Body of pancreas (tissue), 4 donors: ENCODE results near the gene TFCP2L1.

Source experiments
- POLR2A ChIP-seq, 3 donors: fragments of 450-650 bp; IDR thresholded peaks; one replicate each; pipeline ENCODE4 v1.6.1; 2016; ENCODE audit warnings: antibody characterized with exemption in 3 of 3, mild to moderate bottlenecking in 2 of 3
- TF ChIP-seq, protein P1 (sequence below), 7 experiments: fragments of 450-650 bp in 4 of 7; fragments of 200-600 bp in 3 of 7; sonication (generic) in 3 of 7; IDR thresholded peaks; one replicate each; pipeline ENCODE4 v1.5.1; 2016 to 2019; ENCODE audit warnings: antibody characterized with exemption in 7 of 7

DNA sequence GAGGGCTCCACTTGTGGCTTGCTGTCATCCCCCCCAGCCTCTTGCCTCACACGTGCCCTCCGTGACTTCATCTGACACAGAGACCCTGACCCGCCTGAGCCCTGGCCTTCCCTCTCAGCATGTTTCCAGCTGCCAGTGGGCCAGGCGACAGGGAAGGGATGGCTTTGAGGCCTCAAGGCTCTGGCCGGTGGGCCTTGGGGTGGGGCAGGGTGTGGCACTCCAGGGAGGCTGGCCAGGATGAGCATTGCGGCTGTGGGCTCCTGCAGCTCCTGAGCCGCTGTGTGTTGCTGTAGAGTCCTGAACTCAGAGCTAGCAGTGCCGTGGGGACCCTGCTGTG, 85.0 kb downstream of the TFCP2L1 start:
- TF ChIP-seq, protein P1, sequence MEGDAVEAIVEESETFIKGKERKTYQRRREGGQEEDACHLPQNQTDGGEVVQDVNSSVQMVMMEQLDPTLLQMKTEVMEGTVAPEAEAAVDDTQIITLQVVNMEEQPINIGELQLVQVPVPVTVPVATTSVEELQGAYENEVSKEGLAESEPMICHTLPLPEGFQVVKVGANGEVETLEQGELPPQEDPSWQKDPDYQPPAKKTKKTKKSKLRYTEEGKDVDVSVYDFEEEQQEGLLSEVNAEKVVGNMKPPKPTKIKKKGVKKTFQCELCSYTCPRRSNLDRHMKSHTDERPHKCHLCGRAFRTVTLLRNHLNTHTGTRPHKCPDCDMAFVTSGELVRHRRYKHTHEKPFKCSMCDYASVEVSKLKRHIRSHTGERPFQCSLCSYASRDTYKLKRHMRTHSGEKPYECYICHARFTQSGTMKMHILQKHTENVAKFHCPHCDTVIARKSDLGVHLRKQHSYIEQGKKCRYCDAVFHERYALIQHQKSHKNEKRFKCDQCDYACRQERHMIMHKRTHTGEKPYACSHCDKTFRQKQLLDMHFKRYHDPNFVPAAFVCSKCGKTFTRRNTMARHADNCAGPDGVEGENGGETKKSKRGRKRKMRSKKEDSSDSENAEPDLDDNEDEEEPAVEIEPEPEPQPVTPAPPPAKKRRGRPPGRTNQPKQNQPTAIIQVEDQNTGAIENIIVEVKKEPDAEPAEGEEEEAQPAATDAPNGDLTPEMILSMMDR (IDR thresholded peaks at IDR 0.05), result no peak
- no peak for TF ChIP-seq POLR2A (IDR thresholded peaks at IDR 0.05)
